Keratinocyte (primary cell): ENCODE data around the gene ME2. TPM values are rescaled to one million over a fixed set of nuclear protein-coding genes. Genes with fewer than 3 reads are reported as not detected.
"Not testable (repeated sequence)": the region's sequence is repeated elsewhere in the genome, so short reads cannot be mapped to it uniquely, and the experiment has no call there.

Experiments used
- DNase-seq: peaks from one replicate; pipeline ENCODE4 v3.0.0-alpha.2; 2011; ENCODE audit warnings: low read depth, missing footprints, low spot score
- FAIRE-seq: peaks from 2 replicates; lab custom pipeline; 2011; peaks lifted over from hg19 to GRCh38; lab: Jason Lieb, UNC
- H2AFZ ChIP-seq: 2 replicates; pipeline ENCODE4 v1.6.0; 2012; ENCODE audit warnings: low read length, control low read depth, inconsistent platforms; ENCODE audit not compliant: control insufficient read depth
- H3K27ac ChIP-seq: 2 replicates; pipeline ENCODE4 v1.5.1; 2011; ENCODE audit warnings: low read length; ENCODE audit not compliant: control insufficient read depth, insufficient read depth
- H3K27me3 ChIP-seq: 3 replicates; pipeline ENCODE4 v1.6.0; 2011; ENCODE audit warnings: low read length; ENCODE audit not compliant: control insufficient read depth, insufficient read depth; ENCODE audit errors: extremely low read depth
- H3K36me3 ChIP-seq, 2 experiments: 2 replicates in 1 of 2; 3 replicates in 1 of 2; pipeline ENCODE4 v1.5.1; 2011; ENCODE audit warnings: low read length in 2 of 2, mild to moderate bottlenecking in 1 of 2; ENCODE audit not compliant: control insufficient read depth in 2 of 2, insufficient read depth in 2 of 2; ENCODE audit errors: extremely low read depth in 1 of 2
- H3K4me1 ChIP-seq: 3 replicates; pipeline ENCODE4 v1.5.1; 2011; ENCODE audit warnings: low read length; ENCODE audit not compliant: control insufficient read depth, insufficient read depth; ENCODE audit errors: extremely low read depth
- H3K4me2 ChIP-seq: 3 replicates; pipeline ENCODE4 v1.6.0; 2011; ENCODE audit warnings: low read depth, low read length; ENCODE audit not compliant: control insufficient read depth, insufficient read depth; ENCODE audit errors: extremely low read depth
- H3K4me3 ChIP-seq, 3 experiments: fragments of 200-600 bp in 1 of 3; sonication (generic) in 1 of 3; 2 replicates in 2 of 3; 3 replicates in 1 of 3; pipeline ENCODE4 v1.5.1; 2011 to 2016; ENCODE audit warnings: low read length in 3 of 3, mild to moderate bottlenecking in 3 of 3, control low read depth in 2 of 3, inconsistent platforms in 1 of 3, low read depth in 1 of 3, mixed read lengths in 1 of 3, mixed run types in 1 of 3, moderate library complexity in 1 of 3; ENCODE audit not compliant: control insufficient read depth in 2 of 3, insufficient read depth in 2 of 3; ENCODE audit errors: extremely low read depth in 1 of 3
- H3K79me2 ChIP-seq: 2 replicates; pipeline ENCODE4 v1.6.0; 2012; ENCODE audit warnings: low read length; ENCODE audit not compliant: control insufficient read depth, insufficient read depth
- H3K9ac ChIP-seq: 3 replicates; pipeline ENCODE4 v1.6.0; 2011; ENCODE audit warnings: low read length; ENCODE audit not compliant: control insufficient read depth, insufficient read depth; ENCODE audit errors: extremely low read depth
- H3K9me1 ChIP-seq: 3 replicates; pipeline ENCODE4 v1.6.0; 2011; ENCODE audit warnings: low read length; ENCODE audit not compliant: control insufficient read depth, insufficient read depth; ENCODE audit errors: extremely low read depth
- H3K9me3 ChIP-seq: 2 replicates; pipeline ENCODE4 v1.5.1; 2012; ENCODE audit warnings: low read depth, low read length; ENCODE audit not compliant: control insufficient read depth
- H4K20me1 ChIP-seq: 3 replicates; pipeline ENCODE4 v1.6.0; 2011; ENCODE audit warnings: low read length; ENCODE audit not compliant: control insufficient read depth, insufficient read depth; ENCODE audit errors: extremely low read depth
- CTCF ChIP-seq, 3 experiments: IDR thresholded peaks in 1 of 3; conservative IDR thresholded peaks in 1 of 3; optimal IDR thresholded peaks in 1 of 3; 2 replicates in 2 of 3; 3 replicates in 1 of 3; pipeline versions ENCODE3 to v1.5.1; 2011; ENCODE audit warnings: low read length in 3 of 3, mild to moderate bottlenecking in 3 of 3, moderate library complexity in 2 of 3, control low read depth in 1 of 3, inconsistent platforms in 1 of 3; ENCODE audit not compliant: insufficient read depth in 2 of 3; ENCODE audit errors: extremely low read depth in 1 of 3
- EZH2 ChIP-seq: IDR thresholded peaks from one replicate; pipeline ENCODE4 v1.6.1; 2012; ENCODE audit warnings: inconsistent platforms, mild to moderate bottlenecking, low read length, moderate library complexity
- dilution Hi-C: fragments of 300-500 bp; cut with MboI; formaldehyde crosslinking; loops from one replicate; pipeline ENCODE4 v1.7.0; 2020; ENCODE audit warnings: low sequenced_read_pairs; ENCODE audit not compliant: extremely low pct_ligation_motif_present
- polyA plus RNA-seq, 5 experiments: library from polyadenylated mRNA; depleted of rRNA in 3 of 5; stranded (reverse) in 3 of 5; stranded (forward) in 1 of 5; unstranded in 1 of 5; fragments of >200 nt; gene quantifications; 1 replicate in 1 of 5; 2 replicates in 3 of 5; 3 replicates in 1 of 5; pipeline versions ENCODE4 v1.2.1 to v1.2.3, GENCODE V29; 2011 to 2012; ENCODE audit warnings: missing spikeins in 2 of 5, low read depth in 1 of 5, low replicate concordance in 1 of 5

Gene ME2
- polyA plus RNA-seq, 1 donor (not counting 4 experiments of a cell fraction or from before 2014, with no cell fraction given) = 72.0 TPM

DNA sequence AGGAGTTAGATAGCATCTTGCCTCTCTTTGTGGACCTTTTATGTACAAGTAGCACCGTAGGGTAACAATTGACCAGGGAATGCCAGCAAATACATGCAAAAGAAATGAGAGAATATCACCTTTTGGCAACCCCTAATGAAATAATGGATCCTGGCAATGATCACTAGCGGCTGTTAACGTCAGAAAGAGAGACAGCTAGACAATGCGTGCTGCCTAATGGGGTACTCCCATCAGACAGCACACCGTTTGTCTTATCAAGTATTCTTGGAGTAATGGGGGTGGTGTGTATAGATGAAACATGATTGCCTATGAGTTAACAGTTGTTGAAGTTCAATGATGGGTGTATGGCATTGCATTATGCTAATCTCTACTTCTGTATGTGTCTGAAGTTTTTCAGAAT lies 90.5 kb downstream of the ME2 start:
- no peak for DNase-seq
- H3K27me3 ChIP-seq = no peaks in the 10 kb centered on the region
- peak; percentile 34 for FAIRE-seq
- peak overlapping the region in 2 of 3 experiments; percentile 13 to 75 for H3K4me3 ChIP-seq
- dilution Hi-C loops = no loop called here
- peak overlapping the region; percentile 75 for H3K4me2 ChIP-seq
- no peak overlapping the region for H2AFZ ChIP-seq
- H3K79me2 ChIP-seq = peaks cover 11% of the 10 kb centered on the region
- H3K36me3 ChIP-seq = no peaks in the 10 kb centered on the region
- H4K20me1 ChIP-seq = no peaks in the 10 kb centered on the region
- no peaks in the 10 kb centered on the region for H3K9me1 ChIP-seq
- no peak overlapping the region for H3K27ac ChIP-seq
- peaks cover 24% of the 10 kb centered on the region for H3K4me1 ChIP-seq
- H3K9ac ChIP-seq = peak overlapping the region; percentile 86
- no peaks in the 10 kb centered on the region for H3K9me3 ChIP-seq
- TF ChIP-seq EZH2 (no peak), CTCF (optimal IDR thresholded peaks at IDR 0.05 in 1 of 3, IDR thresholded peaks at IDR 0.05 in 1 of 3, conservative IDR thresholded peaks at IDR 0.05 in 1 of 3; ENCODE audit: extremely low read depth in 1 of 3, insufficient read depth in 2 of 3, low read length in 3 of 3) (no peak)

- Histone ChIP-seq H4K20me1 (no peaks in the 10 kb centered on the region), H3K9ac (no peak overlapping the region), H2AFZ (no peak overlapping the region), H3K4me2 (no peak overlapping the region), H3K4me3 (no peak overlapping the region), H3K9me3 (no peaks in the 10 kb centered on the region), H3K79me2 (peaks cover 11% of the 10 kb centered on the region), H3K4me1 (peaks cover 24% of the 10 kb centered on the region), H3K27me3 (no peaks in the 10 kb centered on the region), H3K27ac (no peak overlapping the region), H3K36me3 (peaks cover 3 to 5% of the 10 kb centered on the region in 2 experiments), H3K9me1 (no peaks in the 10 kb centered on the region)
- dilution Hi-C loops = no loop called here
- TF ChIP-seq EZH2 = no peak
- TF ChIP-seq CTCF (optimal IDR thresholded peaks at IDR 0.05 in 1 of 3, IDR thresholded peaks at IDR 0.05 in 1 of 3, conservative IDR thresholded peaks at IDR 0.05 in 1 of 3; ENCODE audit: extremely low read depth in 1 of 3, insufficient read depth in 2 of 3, low read length in 3 of 3) = no peak
- DNase-seq (no peak), FAIRE-seq (peak; percentile 32)
Measured at GRCh38 chr18:50970006-50970405, 91.1 kb downstream of the ME2 start.

DNA sequence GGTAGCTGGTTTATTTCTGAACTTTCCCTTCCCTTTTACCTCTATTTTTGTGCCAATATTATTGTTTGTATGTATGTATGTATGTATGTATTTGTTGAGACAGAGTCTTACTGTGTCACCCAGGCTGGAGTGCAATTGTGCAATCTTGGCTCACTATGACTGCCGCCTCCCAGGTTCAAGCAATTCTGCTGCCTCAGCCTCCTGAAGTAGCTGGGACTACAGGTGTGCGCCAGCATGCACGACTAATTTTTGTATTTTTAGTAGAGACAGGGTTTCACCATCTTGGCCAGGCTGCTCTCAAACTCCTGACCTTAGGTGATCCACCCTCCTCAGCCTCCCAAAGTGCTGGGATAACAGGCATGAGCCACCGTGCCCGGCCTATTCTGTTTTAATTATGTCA lies 93.5 kb downstream of the ME2 start:
- Histone ChIP-seq H3K4me1 (peaks cover 23% of the 10 kb centered on the region), H3K79me2 (peaks cover 11% of the 10 kb centered on the region)
- H3K9me1 ChIP-seq, H4K20me1 ChIP-seq, H3K36me3 ChIP-seq, H3K9ac ChIP-seq, H2AFZ ChIP-seq, FAIRE-seq, H3K4me3 ChIP-seq, H3K9me3 ChIP-seq, dilution Hi-C loops, H3K4me2 ChIP-seq, H3K27ac ChIP-seq, H3K27me3 ChIP-seq, DNase-seq: not testable (repeated sequence)
